Psoas muscle (tissue), 8 donors: ENCODE data around the gene XPNPEP1. TPM values are rescaled to one million over a fixed set of nuclear protein-coding genes. Genes with fewer than 3 reads are reported as not detected.

Experiments
- ATAC-seq, 4 donors: fragments of 200-7000 bp; cut with Tn5 transposase; one replicate each; pipeline ENCODE4 v1.9.1; 2020; ENCODE audit warnings: moderate library complexity in 3 of 4, mild to moderate bottlenecking in 2 of 4
- DNase-seq, 2 donors: peaks; one replicate each; pipeline ENCODE4 v3.0.0-alpha.2; 2020
- H3K27ac ChIP-seq: fragments of 200-600 bp; one replicate; pipeline ENCODE4 v1.8.0; 2022
- H3K27me3 ChIP-seq, 3 donors: fragments of 200-600 bp in 1 of 3; one replicate each; pipeline versions ENCODE4 v1.6.1 to v1.8.0; 2013 to 2022; ENCODE audit warnings: low read length in 2 of 3, mild to moderate bottlenecking in 2 of 3, moderate library complexity in 1 of 3; ENCODE audit not compliant: insufficient read depth in 3 of 3
- H3K36me3 ChIP-seq, 2 donors: fragments of 200-600 bp in 1 of 2; one replicate each; pipeline versions ENCODE4 v1.6.1 to v1.8.0; 2013 to 2022; ENCODE audit warnings: low read depth in 1 of 2, mild to moderate bottlenecking in 1 of 2, moderate library complexity in 1 of 2; ENCODE audit not compliant: insufficient read depth in 1 of 2
- H3K4me1 ChIP-seq: fragments of 200-600 bp; one replicate; pipeline ENCODE4 v1.8.0; 2022
- H3K4me3 ChIP-seq: fragments of 200-600 bp; one replicate; pipeline ENCODE4 v1.8.0; 2022; ENCODE audit warnings: mild to moderate bottlenecking
- H3K9me3 ChIP-seq: fragments of 200-600 bp; one replicate; pipeline ENCODE4 v1.8.0; 2022
- WGBS, 3 donors: extraction: QIAGEN DNeasy Blood & Tissue Kit; methylation state at CpG; one replicate each; pipeline versions ENCODE4 v1.1.6 to v1.1.7; 2013; 5-methylcytosine and 5-hydroxymethylcytosine counted together
- intact Hi-C, 2 donors: fragments of 100-400 bp; cut with DNase I; formaldehyde crosslinking; loops; one replicate each; pipeline versions ENCODE4 v1.11.0 to v1.14.2; 2022
- polyA plus RNA-seq, 3 donors: library from polyadenylated mRNA; stranded (reverse); fragments of 200-250 nt; gene quantifications; one replicate each; pipeline ENCODE4 v1.2.3, GENCODE V29; 2013
- total RNA-seq, 4 donors: library from RNA; stranded (reverse); fragmentation: NEBNext Ultra II Directional in 2 of 4; extraction: Animal tissue kit (Norgen Biotek cat#: 25700) in 2 of 4; gene quantifications; one replicate each; pipeline versions ENCODE4 v1.2.1 to v1.2.4, GENCODE V29; 2021 to 2023
- TF ChIP-seq, protein P1 (sequence below): fragments of 200-600 bp; IDR thresholded peaks from one replicate; pipeline ENCODE4 v1.8.0; 2022; ENCODE audit warnings: antibody characterized with exemption
- donor health status: healthy with polysubstance abuse.
- donor health status: DM: no; HTN: no; CAD: no; lungs with moderate emphysema.
- donor health status: Bipolar disorder and iron deficiency.
- donor health status: healthy.
- donor health status: DM: yes; HTN: yes; CAD: no.
- donor health status: DM: no; HTN: no; CAD: no.
- donor health status: DM: no; HTN: no; CAD: no.
- donor health status: DM: yes; HTN: yes; CAD: no.

The XPNPEP1 gene
- total and polyA plus RNA-seq, 7 donors: 22.6 to 62.3 (median 37.3) TPM

DNA sequence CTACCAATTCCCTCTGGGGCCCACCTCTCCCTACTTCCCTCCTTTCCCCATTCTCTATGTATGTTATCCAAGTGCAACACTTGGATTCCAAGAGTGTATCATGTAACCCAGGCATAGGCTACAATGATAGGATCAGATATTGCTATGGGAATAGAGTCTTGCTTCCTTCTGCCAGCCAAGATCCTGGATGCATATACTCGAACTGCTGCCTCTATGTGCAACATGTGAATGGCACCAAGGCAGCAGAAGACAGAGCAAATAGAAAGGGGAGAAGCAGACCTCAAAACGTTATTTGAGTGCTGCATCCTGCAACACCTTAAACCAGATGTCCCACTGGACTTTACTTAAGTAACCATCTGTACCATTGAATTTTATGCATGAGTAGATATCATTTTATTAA lies 3.5 kb upstream of the XPNPEP1 start:
- ATAC-seq (no peak), DNase-seq (no peak)
- intact Hi-C loops: loop anchor here in 1 of 2 donors (5.0 kb wide), 1 partner anchor 40 kb away; no protein-coding TSS in a partner anchor
- no peaks in the 10 kb centered on the region for H3K36me3 ChIP-seq
- no peak overlapping the region for H3K27ac ChIP-seq
- TF ChIP-seq, protein P1, sequence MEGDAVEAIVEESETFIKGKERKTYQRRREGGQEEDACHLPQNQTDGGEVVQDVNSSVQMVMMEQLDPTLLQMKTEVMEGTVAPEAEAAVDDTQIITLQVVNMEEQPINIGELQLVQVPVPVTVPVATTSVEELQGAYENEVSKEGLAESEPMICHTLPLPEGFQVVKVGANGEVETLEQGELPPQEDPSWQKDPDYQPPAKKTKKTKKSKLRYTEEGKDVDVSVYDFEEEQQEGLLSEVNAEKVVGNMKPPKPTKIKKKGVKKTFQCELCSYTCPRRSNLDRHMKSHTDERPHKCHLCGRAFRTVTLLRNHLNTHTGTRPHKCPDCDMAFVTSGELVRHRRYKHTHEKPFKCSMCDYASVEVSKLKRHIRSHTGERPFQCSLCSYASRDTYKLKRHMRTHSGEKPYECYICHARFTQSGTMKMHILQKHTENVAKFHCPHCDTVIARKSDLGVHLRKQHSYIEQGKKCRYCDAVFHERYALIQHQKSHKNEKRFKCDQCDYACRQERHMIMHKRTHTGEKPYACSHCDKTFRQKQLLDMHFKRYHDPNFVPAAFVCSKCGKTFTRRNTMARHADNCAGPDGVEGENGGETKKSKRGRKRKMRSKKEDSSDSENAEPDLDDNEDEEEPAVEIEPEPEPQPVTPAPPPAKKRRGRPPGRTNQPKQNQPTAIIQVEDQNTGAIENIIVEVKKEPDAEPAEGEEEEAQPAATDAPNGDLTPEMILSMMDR: no peak
- H3K27me3 ChIP-seq: no peaks in the 10 kb centered on the region
- peaks cover 20% of the 10 kb centered on the region for H3K4me1 ChIP-seq
- 68 to 73% (median 68%) methylated on average over 2 of the region's 2 CpGs for WGBS, 3 donors
- H3K4me3 ChIP-seq: no peak overlapping the region
- no peaks in the 10 kb centered on the region for H3K9me3 ChIP-seq

GRCh38 chr10:109926061-109926745 lies 2.9 kb upstream of the XPNPEP1 start:
- TF ChIP-seq, protein P1: no peak
- H3K27me3 ChIP-seq: no peaks in the 10 kb centered on the region
- no peak for DNase-seq
- no peak overlapping the region for H3K27ac ChIP-seq
- H3K9me3 ChIP-seq: no peaks in the 10 kb centered on the region
- peaks cover 18% of the 10 kb centered on the region for H3K4me1 ChIP-seq
- intact Hi-C loops: loop anchor here in 1 of 2 donors (5.0 kb wide), 1 partner anchor 39 kb away; no protein-coding TSS in a partner anchor
- no peaks in the 10 kb centered on the region for H3K36me3 ChIP-seq
- H3K4me3 ChIP-seq: no peak overlapping the region
- no peak for ATAC-seq
- 61 to 67% (median 67%) methylated on average over 10 of the region's 10 CpGs for WGBS, 3 donors

- no peaks in the 10 kb centered on the region for H3K36me3 ChIP-seq
- intact Hi-C loops: loop anchor here (5.0 kb wide), 1 partner anchor 38 kb away; no protein-coding TSS in a partner anchor
- no peaks in the 10 kb centered on the region for H3K9me3 ChIP-seq
- ATAC-seq (no peak), DNase-seq (no peak)
- no peak overlapping the region for H3K4me3 ChIP-seq
- TF ChIP-seq, protein P1: no peak
- no peaks in the 10 kb centered on the region for H3K27me3 ChIP-seq
- peaks cover 13% of the 10 kb centered on the region for H3K4me1 ChIP-seq
- H3K27ac ChIP-seq: no peak overlapping the region
- WGBS, 3 donors: 72 to 76% (median 75%) methylated on average over 5 of the region's 5 CpGs
Observed at GRCh38 chr10:109924967-109925620, 1.8 kb upstream of the XPNPEP1 start.

DNA sequence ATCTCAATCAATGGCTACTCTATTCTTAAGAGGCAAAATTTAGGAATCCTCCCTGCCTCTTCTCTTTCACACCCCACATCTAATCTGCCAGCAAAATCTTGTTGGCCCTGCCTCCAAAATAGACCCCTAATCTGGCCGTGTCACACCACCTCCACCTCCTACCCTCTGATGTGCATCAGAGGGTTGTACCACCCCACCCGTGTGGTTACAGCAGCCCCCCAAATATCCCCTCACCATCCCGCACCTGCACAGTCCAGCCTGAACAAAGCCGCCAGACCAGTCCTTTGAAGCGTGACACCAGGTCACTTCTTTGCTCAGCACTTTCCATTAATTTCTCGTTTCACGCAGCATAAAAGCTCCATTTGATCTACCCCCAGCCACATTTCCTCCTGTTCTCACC lies 776 bp upstream of the XPNPEP1 start:
- ATAC-seq (no peak), DNase-seq (no peak)
- intact Hi-C loops: loop anchor here in 1 of 2 donors (5.0 kb wide), 1 partner anchor 37 kb away; no protein-coding TSS in a partner anchor
- Histone ChIP-seq H3K4me1 (peaks cover 13% of the 10 kb centered on the region), H3K36me3 (no peaks in the 10 kb centered on the region), H3K27me3 (no peaks in the 10 kb centered on the region), H3K27ac (peak overlapping the region; percentile 99), H3K4me3 (peak overlapping the region; percentile 95), H3K9me3 (no peaks in the 10 kb centered on the region)
- WGBS, 3 donors: 93 to 95% (median 94%) methylated on average over 7 of the region's 7 CpGs
- TF ChIP-seq, protein P1: no peak
